ENCODE results near the gene HNRNPR. TPM values are rescaled to one million over a fixed set of nuclear protein-coding genes. Genes with fewer than 3 reads are reported as not detected.
A peak's percentile ranks its signal among the peaks of the same experiment; 100 is the strongest.

Gene HNRNPR
- total and polyA plus RNA-seq, 9 of the 15 experiments (the other 6 are each of a cell fraction or from before 2014, with no cell fraction given) = 80.9 to 372 (median 301) TPM

DNA sequence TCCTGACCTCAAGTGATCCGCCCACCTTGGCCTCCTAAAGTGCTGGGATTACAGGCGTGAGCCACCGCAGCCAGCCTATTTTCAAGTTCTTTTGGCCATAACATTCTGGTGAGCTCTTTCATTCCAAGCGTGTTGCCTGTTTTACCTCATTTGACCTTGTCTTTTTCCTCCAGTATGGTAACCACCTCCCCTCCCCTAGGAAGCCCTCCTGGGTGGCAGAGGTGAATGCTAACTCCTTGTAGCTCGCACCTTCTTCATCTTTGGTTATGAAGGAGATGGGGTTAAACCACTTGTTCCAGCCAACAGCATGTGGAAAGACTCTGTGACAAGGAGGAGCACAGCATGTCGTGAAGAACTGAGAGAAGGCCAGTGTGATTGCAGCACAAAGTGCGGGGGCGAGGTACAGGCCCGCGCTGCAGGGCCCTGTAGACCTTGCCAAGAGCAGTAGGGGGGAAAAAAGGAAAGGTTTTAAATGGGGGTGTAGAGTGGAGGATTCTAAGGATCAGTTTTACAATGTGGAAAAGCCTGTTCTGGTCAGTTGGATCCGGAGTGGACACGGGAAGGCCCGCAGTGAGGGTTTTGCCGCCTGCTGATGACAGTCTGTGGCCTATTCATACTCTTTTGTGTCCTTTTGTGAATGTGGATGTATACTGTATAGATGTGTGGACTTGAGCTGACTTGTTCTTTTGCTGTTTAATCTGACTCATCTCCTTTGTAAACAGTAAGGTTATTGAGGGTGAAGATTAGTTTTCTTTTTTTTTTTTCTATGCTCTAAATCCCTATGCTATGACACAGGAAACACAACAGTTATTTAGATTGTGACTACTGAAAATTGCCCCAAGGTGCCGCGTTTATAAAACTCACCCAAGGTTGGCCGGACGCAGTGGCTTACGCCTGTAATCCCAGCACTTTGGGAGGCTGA lies 33.1 kb upstream of the HNRNPR start (continued):
- TF ChIP-seq, protein P1, sequence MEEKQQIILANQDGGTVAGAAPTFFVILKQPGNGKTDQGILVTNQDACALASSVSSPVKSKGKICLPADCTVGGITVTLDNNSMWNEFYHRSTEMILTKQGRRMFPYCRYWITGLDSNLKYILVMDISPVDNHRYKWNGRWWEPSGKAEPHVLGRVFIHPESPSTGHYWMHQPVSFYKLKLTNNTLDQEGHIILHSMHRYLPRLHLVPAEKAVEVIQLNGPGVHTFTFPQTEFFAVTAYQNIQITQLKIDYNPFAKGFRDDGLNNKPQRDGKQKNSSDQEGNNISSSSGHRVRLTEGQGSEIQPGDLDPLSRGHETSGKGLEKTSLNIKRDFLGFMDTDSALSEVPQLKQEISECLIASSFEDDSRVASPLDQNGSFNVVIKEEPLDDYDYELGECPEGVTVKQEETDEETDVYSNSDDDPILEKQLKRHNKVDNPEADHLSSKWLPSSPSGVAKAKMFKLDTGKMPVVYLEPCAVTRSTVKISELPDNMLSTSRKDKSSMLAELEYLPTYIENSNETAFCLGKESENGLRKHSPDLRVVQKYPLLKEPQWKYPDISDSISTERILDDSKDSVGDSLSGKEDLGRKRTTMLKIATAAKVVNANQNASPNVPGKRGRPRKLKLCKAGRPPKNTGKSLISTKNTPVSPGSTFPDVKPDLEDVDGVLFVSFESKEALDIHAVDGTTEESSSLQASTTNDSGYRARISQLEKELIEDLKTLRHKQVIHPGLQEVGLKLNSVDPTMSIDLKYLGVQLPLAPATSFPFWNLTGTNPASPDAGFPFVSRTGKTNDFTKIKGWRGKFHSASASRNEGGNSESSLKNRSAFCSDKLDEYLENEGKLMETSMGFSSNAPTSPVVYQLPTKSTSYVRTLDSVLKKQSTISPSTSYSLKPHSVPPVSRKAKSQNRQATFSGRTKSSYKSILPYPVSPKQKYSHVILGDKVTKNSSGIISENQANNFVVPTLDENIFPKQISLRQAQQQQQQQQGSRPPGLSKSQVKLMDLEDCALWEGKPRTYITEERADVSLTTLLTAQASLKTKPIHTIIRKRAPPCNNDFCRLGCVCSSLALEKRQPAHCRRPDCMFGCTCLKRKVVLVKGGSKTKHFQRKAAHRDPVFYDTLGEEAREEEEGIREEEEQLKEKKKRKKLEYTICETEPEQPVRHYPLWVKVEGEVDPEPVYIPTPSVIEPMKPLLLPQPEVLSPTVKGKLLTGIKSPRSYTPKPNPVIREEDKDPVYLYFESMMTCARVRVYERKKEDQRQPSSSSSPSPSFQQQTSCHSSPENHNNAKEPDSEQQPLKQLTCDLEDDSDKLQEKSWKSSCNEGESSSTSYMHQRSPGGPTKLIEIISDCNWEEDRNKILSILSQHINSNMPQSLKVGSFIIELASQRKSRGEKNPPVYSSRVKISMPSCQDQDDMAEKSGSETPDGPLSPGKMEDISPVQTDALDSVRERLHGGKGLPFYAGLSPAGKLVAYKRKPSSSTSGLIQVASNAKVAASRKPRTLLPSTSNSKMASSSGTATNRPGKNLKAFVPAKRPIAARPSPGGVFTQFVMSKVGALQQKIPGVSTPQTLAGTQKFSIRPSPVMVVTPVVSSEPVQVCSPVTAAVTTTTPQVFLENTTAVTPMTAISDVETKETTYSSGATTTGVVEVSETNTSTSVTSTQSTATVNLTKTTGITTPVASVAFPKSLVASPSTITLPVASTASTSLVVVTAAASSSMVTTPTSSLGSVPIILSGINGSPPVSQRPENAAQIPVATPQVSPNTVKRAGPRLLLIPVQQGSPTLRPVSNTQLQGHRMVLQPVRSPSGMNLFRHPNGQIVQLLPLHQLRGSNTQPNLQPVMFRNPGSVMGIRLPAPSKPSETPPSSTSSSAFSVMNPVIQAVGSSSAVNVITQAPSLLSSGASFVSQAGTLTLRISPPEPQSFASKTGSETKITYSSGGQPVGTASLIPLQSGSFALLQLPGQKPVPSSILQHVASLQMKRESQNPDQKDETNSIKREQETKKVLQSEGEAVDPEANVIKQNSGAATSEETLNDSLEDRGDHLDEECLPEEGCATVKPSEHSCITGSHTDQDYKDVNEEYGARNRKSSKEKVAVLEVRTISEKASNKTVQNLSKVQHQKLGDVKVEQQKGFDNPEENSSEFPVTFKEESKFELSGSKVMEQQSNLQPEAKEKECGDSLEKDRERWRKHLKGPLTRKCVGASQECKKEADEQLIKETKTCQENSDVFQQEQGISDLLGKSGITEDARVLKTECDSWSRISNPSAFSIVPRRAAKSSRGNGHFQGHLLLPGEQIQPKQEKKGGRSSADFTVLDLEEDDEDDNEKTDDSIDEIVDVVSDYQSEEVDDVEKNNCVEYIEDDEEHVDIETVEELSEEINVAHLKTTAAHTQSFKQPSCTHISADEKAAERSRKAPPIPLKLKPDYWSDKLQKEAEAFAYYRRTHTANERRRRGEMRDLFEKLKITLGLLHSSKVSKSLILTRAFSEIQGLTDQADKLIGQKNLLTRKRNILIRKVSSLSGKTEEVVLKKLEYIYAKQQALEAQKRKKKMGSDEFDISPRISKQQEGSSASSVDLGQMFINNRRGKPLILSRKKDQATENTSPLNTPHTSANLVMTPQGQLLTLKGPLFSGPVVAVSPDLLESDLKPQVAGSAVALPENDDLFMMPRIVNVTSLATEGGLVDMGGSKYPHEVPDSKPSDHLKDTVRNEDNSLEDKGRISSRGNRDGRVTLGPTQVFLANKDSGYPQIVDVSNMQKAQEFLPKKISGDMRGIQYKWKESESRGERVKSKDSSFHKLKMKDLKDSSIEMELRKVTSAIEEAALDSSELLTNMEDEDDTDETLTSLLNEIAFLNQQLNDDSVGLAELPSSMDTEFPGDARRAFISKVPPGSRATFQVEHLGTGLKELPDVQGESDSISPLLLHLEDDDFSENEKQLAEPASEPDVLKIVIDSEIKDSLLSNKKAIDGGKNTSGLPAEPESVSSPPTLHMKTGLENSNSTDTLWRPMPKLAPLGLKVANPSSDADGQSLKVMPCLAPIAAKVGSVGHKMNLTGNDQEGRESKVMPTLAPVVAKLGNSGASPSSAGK (IDR thresholded peaks at IDR 0.05) = peak; percentile 71
- 0 out of 2 replicates have a peak, but pooled peaks have one; percentile 16 for TF ChIP-seq ZNF436 (CRISPR knock-in tag; IDR thresholded peaks at IDR 0.05)
- TF ChIP-seq ZNF143 (CRISPR knock-in tag; IDR thresholded peaks at IDR 0.05) = 0 out of 2 replicates have a peak, but pooled peaks have one; percentile 39
- TF ChIP-seq, protein P2, sequence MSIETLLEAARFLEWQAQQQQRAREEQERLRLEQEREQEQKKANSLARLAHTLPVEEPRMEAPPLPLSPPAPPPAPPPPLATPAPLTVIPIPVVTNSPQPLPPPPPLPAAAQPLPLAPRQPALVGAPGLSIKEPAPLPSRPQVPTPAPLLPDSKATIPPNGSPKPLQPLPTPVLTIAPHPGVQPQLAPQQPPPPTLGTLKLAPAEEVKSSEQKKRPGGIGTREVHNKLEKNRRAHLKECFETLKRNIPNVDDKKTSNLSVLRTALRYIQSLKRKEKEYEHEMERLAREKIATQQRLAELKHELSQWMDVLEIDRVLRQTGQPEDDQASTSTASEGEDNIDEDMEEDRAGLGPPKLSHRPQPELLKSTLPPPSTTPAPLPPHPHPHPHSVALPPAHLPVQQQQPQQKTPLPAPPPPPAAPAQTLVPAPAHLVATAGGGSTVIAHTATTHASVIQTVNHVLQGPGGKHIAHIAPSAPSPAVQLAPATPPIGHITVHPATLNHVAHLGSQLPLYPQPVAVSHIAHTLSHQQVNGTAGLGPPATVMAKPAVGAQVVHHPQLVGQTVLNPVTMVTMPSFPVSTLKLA (conservative IDR thresholded peaks at IDR 0.05) = peak; percentile 5 to 34; a peak in 1 of 4 replicates
- 0 out of 2 replicates have a peak, but pooled peaks have one; percentile 17 for TF ChIP-seq ZNF121 (CRISPR knock-in tag; conservative IDR thresholded peaks at IDR 0.05)
- peak; percentile 91 for TF ChIP-seq ZNF384 (IDR thresholded peaks at IDR 0.05; ENCODE audit: low read depth, low read length)
- peak; percentile 40 for TF ChIP-seq SAP30 (IDR thresholded peaks at IDR 0.05; ENCODE audit: borderline replicate concordance, insufficient read depth, low read depth, low read length, poor library complexity, severe bottlenecking)
- TF ChIP-seq ZNF24 (IDR thresholded peaks at IDR 0.05) = 0 out of 2 replicates have a peak, but pooled peaks have one; percentile 11
- 0 out of 2 replicates have a peak, but pooled peaks have one; percentile 40 for TF ChIP-seq PHF8 (IDR thresholded peaks at IDR 0.05; ENCODE audit: borderline replicate concordance, low read length)
- peak; percentile 42; the same call in 1 of the 2 replicates for TF ChIP-seq EP300 (IDR thresholded peaks at IDR 0.05; ENCODE audit: low read length)
- peak; percentile 85 for TF ChIP-seq FOSL1 (tag; conservative IDR thresholded peaks at IDR 0.05)
- peak; percentile 30; the same call in 1 of the 2 replicates for TF ChIP-seq GATA2 (CRISPR knock-in tag; IDR thresholded peaks at IDR 0.05)
- no peak for TF ChIP-seq HNRNPK (IDR thresholded peaks at IDR 0.05; ENCODE audit: low read depth, low read length, poor library complexity, severe bottlenecking)

Measured in K562 (cell line).